GM19099 (cell line): ENCODE results near the gene TGFBR2.

Experiments used
- POLR2A ChIP-seq: IDR thresholded peaks from 3 replicates; pipeline ENCODE4 v1.6.1; 2011; ENCODE audit warnings: low read depth; ENCODE audit not compliant: insufficient read length; ENCODE audit errors: extremely low read depth

TGFBR2 gene

GRCh38 chr3:30634761-30635735 lies 28.6 kb downstream of the TGFBR2 start:
- TF ChIP-seq POLR2A, result no peak

DNA sequence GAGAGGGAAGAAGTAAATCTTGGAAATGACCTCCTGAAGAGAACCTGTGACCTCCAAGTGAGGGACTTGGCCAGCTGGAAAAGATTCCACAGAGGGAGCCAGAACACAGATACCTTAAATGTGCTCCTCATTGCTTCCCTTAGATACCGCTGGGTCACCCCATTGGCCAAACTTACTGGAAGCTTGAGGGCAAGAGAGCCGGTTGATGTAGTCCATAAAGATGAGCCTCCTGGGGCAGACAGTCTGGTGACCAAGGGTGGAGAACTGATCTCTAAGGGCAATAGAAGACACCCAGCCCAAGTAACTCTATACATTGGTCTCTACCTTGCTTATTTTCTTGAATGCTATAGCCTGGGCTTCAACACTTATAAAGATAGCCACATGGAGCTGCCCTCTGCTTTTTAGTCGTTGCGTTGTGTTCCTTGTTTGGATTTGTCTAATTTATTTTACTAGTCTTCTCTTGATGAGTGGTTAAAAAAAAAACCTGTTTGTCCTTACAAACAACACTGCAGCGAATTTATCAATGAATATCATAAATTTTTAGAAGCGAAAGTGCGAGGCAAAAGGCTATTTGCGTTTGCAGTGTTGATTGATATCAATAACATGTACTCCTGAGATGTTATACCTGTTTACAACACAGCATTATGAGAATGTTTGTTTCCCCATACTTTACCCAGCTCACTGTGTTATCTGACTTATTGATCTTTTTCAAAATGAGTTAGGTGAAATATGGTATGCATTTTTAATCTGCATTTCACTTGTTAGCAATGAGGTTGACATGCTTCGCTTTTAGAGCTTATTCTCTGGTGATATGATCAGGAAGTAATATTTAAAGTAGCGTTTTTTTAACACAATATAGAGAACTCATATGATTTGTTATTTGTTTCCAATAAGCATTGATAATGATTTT lies 31.2 kb downstream of the TGFBR2 start:
- TF ChIP-seq POLR2A, result no peak

- TF ChIP-seq POLR2A, result no peak
Observed at GRCh38 chr3:30638685-30639412, 32.4 kb downstream of the TGFBR2 start.

DNA sequence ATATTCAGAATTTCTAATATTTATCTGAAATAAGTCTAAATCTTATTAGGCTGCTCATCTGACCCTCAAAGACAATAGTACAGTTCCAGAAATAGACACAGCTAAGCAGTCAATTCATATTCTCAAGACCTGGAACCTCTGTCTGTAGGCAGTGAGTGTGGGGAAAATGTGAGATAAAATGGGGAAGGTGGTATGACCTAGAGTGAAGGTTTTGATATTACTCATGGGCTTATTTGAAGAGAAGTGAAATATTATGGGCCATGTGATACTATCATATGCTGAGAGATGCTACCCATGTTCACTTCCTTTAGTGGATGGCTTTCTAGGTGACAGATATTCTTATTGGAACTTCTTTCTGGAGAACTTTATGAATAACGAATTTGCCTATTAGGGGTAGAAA lies 33.5 kb downstream of the TGFBR2 start:
- TF ChIP-seq POLR2A, result no peak

DNA sequence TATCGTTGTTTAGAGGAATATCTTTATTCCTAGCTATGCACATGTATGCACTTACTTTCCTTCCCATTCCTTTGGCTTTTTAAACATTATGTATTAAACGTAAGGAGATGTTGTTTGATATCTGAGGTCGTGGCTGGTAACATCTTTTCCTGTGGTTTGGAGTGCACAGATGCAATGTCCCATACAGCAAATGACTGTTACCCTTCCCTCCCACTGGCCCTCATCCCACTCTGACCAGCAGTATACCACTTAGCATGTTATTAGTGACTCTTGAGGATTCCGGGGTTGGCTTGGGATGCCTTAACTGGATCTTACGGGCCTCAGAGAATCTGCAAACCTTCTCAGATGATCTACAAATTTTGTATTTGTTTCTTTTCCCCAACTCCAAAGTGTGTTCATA lies 34.5 kb downstream of the TGFBR2 start:
- no peak for TF ChIP-seq POLR2A

DNA sequence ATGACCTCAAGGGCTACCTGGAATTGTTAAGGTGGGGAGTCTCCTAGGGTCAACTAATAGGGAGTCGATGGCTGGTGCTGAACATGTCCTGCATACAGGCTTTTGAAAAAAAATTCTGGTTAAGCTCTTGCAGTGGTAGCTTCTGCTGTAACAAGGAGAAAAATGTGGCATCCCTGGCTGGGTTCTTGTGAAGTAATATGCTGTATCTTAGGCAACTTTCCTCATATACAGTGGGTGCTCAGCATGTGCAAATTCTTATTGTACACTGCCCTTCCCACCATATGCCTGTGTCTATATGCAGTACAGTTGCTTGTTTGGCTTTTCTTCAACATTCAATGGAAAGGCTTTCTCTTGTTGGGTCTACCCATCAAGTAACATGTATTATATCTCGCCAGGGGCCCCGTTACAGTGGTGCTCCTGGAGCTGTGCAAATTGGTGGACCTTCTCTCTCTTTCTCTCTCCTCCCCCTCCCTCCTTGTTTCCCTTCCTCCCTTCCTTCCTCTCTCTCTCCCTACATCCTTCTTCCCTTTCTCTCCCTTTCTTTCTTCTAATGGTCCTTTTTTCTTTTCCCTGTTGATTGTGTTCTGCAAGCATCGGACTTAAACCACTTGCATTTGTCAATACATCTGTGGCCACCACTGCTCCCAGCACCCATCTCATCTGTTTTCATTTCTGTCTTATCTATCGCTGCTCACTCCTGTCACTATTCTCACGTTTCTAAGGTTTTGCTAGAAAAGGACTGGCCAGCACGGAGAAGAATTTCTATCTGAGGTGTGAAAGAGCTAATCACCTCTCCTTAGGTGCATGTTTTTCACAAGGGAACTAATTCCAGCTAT lies 35.2 kb downstream of the TGFBR2 start:
- TF ChIP-seq POLR2A, result no peak

GRCh38 chr3:30642849-30643361 lies 36.5 kb downstream of the TGFBR2 start:
- no peak for TF ChIP-seq POLR2A

- no peak for TF ChIP-seq POLR2A
Observed at GRCh38 chr3:30643763-30644462, 37.5 kb downstream of the TGFBR2 start.

DNA sequence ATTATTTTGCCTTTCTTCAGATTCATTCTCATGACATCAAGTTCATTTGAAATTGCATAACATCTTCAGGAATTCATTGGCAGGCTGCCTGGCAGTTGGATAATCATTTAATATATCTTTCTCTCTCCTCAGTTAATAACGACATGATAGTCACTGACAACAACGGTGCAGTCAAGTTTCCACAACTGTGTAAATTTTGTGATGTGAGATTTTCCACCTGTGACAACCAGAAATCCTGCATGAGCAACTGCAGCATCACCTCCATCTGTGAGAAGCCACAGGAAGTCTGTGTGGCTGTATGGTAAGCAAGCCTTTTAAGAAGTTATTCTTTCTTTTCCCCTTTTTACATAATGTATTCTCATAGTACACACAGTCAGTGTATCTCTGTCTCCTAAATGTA lies 38.2 kb downstream of the TGFBR2 start:
- no peak for TF ChIP-seq POLR2A

GRCh38 chr3:30645077-30645476 lies 38.7 kb downstream of the TGFBR2 start:
- TF ChIP-seq POLR2A, result no peak

GRCh38 chr3:30646181-30646876 lies 39.9 kb downstream of the TGFBR2 start:
- TF ChIP-seq POLR2A, result no peak

GRCh38 chr3:30646961-30647752 lies 40.8 kb downstream of the TGFBR2 start:
- no peak for TF ChIP-seq POLR2A
